ENCODE data around the gene LMNA.

DNA sequence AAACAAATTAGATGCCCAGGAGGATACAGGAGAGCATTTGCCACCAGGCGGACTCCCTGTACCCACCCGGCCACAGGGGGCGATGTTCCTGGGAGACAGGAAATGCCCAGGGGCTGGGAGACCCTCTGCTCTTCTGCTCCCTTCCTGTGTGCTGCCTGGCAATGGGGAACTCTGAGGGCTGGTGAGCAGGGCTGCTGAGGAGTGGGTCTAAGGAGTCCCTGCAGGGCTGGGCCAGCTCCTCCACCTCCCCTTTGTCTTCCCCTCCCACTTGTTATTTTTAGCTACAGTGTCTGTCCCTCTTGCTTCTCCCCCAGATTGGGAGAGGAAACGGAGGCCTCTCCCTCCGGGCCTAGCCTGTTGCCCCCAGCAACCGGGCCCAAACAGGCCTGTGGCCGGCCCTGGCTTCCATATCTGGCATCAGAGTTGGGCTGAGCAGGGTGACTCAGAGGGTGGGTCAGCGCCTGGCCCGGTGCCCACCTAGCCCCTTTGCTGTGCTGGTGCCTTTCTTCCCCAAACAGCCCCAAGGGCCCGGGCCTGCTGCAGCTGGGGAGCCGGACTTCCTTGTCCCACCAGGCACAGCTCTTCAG is 11.6 kb downstream of the LMNA start:
- TF ChIP-seq, protein P1, sequence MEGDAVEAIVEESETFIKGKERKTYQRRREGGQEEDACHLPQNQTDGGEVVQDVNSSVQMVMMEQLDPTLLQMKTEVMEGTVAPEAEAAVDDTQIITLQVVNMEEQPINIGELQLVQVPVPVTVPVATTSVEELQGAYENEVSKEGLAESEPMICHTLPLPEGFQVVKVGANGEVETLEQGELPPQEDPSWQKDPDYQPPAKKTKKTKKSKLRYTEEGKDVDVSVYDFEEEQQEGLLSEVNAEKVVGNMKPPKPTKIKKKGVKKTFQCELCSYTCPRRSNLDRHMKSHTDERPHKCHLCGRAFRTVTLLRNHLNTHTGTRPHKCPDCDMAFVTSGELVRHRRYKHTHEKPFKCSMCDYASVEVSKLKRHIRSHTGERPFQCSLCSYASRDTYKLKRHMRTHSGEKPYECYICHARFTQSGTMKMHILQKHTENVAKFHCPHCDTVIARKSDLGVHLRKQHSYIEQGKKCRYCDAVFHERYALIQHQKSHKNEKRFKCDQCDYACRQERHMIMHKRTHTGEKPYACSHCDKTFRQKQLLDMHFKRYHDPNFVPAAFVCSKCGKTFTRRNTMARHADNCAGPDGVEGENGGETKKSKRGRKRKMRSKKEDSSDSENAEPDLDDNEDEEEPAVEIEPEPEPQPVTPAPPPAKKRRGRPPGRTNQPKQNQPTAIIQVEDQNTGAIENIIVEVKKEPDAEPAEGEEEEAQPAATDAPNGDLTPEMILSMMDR (conservative IDR thresholded peaks at IDR 0.05; ENCODE audit: low read depth, low read length), result peak; percentile 54
- no peak for TF ChIP-seq EZH2 (IDR thresholded peaks at IDR 0.05; ENCODE audit: borderline replicate concordance, low read depth, low read length, poor library complexity, severe bottlenecking)

Measured in A673 (cell line).